ENCODE data around the gene LILRB1. TPM values are rescaled to one million over a fixed set of nuclear protein-coding genes. Genes with fewer than 3 reads are reported as not detected.
"Not testable (repeated sequence)": the region's sequence is repeated elsewhere in the genome, so short reads cannot be mapped to it uniquely, and the experiment has no call there.

The LILRB1 gene
- polyA plus RNA-seq (2011; rRNA removed) (not detected in 2 replicates), polyA minus RNA-seq (2011; rRNA and poly(A)+ RNA removed) (not detected in 2 replicates)

DNA sequence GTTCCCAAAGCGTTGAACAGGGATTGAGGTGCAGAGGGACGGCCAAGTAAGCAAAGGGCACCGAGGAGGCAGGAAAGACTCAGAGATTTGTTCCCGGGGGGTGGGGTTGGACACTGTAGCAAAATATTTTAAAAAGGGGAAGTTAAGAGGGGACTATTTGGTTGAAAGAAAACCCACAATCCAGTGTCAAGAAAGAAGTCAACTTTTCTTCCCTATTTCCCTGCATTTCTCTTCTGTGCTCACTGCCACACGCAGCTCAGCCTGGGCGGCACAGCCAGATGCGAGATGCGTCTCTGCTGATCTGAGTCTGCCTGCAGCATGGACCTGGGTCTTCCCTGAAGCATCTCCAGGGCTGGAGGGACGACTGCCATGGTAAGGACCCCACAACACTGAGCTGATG is at the start of gene LILRB1:
Gene LILRB1, plus strand, starts transcription at position 223 of the 400 bp plus-strand sequence. CDS start 590 bp downstream, outside the sequence.
- POLR2A ChIA-PET; H3K36me3 ChIP-seq (ENCODE audit: control insufficient read depth, insufficient read depth, low read length); DNase-seq (ENCODE audit: low read depth); H3K27me3 ChIP-seq (ENCODE audit: control insufficient read depth, insufficient read depth, low read length); CTCF ChIA-PET; H3K4me3 ChIP-seq (ENCODE audit: low read depth, low read length): not testable (repeated sequence)

DNA sequence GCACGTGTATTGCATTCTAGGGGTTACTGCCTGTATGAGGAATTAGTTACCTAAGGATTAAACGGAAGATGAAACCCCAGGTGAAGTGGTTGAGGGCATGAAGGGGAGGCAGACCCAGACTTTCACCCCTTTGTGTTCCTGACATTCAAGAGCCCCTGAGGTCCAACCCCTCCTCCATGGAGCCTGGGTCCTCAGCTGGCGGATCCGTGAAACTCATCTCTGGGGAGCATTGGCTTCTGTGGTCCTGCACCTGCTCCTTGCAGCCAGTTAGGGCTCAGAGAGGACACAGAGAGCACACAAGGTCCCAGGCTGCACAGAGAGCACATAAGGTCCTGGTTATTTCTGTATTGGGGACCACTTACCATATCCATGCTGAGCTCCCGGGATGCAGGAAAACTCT is 43.9 kb upstream of the LILRB1 start:
- POLR2A ChIA-PET = no interaction called here
- H3K27me3 ChIP-seq (ENCODE audit: control insufficient read depth, insufficient read depth, low read length) = no peaks in the 10 kb centered on the region
- TF ChIP-seq, protein P1, sequence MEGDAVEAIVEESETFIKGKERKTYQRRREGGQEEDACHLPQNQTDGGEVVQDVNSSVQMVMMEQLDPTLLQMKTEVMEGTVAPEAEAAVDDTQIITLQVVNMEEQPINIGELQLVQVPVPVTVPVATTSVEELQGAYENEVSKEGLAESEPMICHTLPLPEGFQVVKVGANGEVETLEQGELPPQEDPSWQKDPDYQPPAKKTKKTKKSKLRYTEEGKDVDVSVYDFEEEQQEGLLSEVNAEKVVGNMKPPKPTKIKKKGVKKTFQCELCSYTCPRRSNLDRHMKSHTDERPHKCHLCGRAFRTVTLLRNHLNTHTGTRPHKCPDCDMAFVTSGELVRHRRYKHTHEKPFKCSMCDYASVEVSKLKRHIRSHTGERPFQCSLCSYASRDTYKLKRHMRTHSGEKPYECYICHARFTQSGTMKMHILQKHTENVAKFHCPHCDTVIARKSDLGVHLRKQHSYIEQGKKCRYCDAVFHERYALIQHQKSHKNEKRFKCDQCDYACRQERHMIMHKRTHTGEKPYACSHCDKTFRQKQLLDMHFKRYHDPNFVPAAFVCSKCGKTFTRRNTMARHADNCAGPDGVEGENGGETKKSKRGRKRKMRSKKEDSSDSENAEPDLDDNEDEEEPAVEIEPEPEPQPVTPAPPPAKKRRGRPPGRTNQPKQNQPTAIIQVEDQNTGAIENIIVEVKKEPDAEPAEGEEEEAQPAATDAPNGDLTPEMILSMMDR (IDR thresholded peaks at IDR 0.05; ENCODE audit: insufficient read depth, low read depth, low read length) = no peak
- no peak overlapping the region for H3K4me3 ChIP-seq (ENCODE audit: low read depth, low read length)
- CTCF ChIA-PET = no interaction called here
- no peak for DNase-seq (ENCODE audit: low read depth)
- H3K36me3 ChIP-seq (ENCODE audit: control insufficient read depth, insufficient read depth, low read length) = no peaks in the 10 kb centered on the region

DNA sequence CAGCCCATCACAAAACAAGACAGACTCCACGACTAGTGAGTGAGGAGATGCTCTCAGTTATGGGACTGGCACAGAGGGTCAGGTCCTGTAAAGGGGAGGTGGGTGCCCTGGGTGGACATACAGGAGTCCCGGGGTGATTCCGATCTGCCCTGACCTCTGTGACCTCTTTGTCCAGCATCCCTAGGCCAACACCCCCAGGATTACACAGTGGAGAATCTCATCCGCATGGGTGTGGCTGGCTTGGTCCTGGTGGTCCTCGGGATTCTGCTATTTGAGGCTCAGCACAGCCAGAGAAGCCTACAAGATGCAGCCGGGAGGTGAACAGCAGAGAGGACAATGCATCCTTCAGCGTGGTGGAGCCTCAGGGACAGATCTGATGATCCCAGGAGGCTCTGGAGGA is 43.3 kb upstream of the LILRB1 start:
- CTCF ChIA-PET = no interaction called here
- TF ChIP-seq, protein P1 (IDR thresholded peaks at IDR 0.05; ENCODE audit: insufficient read depth, low read depth, low read length) = no peak

DNA sequence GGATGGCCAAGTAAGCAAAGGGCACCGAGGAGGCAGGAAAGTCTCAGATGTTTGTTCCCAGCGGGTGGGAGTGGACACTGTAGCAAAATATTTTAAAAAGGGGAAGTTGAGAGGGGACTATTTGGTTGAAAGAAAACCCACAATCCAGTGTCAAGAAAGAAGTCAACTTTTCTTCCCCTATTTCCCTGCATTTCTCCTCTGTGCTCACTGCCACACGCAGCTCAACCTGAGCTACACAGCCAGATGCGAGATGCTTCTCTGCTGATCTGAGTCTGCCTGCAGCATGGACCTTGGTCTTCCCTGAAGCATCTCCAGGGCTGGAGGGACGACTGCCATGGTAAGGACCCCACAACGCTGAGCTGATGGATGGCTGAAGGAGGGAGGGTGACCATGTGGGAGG is 36.8 kb upstream of the LILRB1 start, which contains the start of gene LILRA1:
Gene LILRA1, plus strand, starts transcription at position 188 of the 400 bp plus-strand sequence. CDS start 613 bp downstream, outside the sequence.
- CTCF ChIA-PET; H3K4me3 ChIP-seq (ENCODE audit: low read depth, low read length); POLR2A ChIA-PET; H3K36me3 ChIP-seq (ENCODE audit: control insufficient read depth, insufficient read depth, low read length); DNase-seq (ENCODE audit: low read depth); H3K27me3 ChIP-seq (ENCODE audit: control insufficient read depth, insufficient read depth, low read length): not testable (repeated sequence)

More for the DNA sequence above, 43.3 kb upstream of the LILRB1 start:
- no peaks in the 10 kb centered on the region for H3K27me3 ChIP-seq (ENCODE audit: control insufficient read depth, insufficient read depth, low read length)
- DNase-seq (ENCODE audit: low read depth) = no peak
- H3K4me3 ChIP-seq (ENCODE audit: low read depth, low read length) = no peak overlapping the region
- POLR2A ChIA-PET = no interaction called here
- H3K36me3 ChIP-seq (ENCODE audit: control insufficient read depth, insufficient read depth, low read length) = no peaks in the 10 kb centered on the region

DNA sequence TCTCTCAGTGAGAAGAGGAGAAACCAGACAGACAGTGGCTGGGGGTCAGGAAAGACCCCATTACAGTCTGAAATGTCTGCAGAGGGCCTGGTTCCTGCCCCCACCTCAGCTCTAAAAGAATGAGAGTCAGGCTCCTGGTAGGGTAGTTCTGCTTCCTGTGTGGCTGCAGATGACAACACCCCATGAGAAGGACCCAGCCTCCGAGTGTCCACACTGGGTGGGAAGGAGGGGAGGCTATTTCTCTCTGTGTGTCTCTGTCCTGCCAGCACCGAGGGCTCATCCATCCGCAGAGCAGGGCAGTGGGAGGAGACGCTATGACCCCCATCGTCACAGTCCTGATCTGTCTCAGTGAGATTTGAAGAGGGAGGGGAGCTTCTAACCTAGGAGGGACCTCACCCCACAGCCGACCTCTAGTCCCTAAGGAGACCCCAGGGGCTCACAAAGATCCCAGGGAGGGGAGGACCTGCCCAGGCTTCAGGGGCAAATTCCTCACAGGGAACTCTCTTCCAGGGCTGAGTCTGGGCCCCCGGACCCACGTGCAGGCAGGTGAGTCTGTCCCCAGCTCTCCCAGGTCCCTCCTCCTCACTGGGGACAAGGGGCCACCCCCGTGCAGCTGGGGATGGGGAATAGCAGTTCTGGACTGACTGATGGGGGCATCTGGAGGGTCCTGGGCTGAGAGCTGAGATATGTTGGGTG is 36.2 kb upstream of the LILRB1 start:
- H3K4me3 ChIP-seq (ENCODE audit: low read depth, low read length); H3K36me3 ChIP-seq (ENCODE audit: control insufficient read depth, insufficient read depth, low read length); DNase-seq (ENCODE audit: low read depth); POLR2A ChIA-PET; CTCF ChIA-PET; H3K27me3 ChIP-seq (ENCODE audit: control insufficient read depth, insufficient read depth, low read length): not testable (repeated sequence)

DNA sequence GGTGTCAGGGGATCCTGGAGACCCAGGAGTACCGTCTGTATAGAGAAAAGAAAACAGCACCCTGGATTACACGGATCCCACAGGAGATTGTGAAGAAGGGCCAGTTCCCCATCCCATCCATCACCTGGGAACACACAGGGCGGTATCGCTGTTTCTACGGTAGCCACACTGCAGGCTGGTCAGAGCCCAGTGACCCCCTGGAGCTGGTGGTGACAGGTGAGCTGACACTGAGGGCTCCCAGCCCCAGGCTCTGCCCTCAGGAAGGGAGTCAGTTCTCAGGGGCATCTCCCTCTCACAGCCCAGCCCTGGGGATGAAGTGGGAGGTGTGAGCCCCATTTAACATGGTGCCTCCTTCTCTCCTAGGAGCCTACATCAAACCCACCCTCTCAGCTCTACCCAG is 35.5 kb upstream of the LILRB1 start:
- H3K36me3 ChIP-seq (ENCODE audit: control insufficient read depth, insufficient read depth, low read length) = no peaks in the 10 kb centered on the region
- ChIA-PET POLR2A (no interaction called here), CTCF (no interaction called here)
- no peak overlapping the region for H3K4me3 ChIP-seq (ENCODE audit: low read depth, low read length)
- no peak for DNase-seq (ENCODE audit: low read depth)
- H3K27me3 ChIP-seq (ENCODE audit: control insufficient read depth, insufficient read depth, low read length) = no peaks in the 10 kb centered on the region
- TF ChIP-seq, protein P1 (IDR thresholded peaks at IDR 0.05; ENCODE audit: insufficient read depth, low read depth, low read length) = no peak

DNA sequence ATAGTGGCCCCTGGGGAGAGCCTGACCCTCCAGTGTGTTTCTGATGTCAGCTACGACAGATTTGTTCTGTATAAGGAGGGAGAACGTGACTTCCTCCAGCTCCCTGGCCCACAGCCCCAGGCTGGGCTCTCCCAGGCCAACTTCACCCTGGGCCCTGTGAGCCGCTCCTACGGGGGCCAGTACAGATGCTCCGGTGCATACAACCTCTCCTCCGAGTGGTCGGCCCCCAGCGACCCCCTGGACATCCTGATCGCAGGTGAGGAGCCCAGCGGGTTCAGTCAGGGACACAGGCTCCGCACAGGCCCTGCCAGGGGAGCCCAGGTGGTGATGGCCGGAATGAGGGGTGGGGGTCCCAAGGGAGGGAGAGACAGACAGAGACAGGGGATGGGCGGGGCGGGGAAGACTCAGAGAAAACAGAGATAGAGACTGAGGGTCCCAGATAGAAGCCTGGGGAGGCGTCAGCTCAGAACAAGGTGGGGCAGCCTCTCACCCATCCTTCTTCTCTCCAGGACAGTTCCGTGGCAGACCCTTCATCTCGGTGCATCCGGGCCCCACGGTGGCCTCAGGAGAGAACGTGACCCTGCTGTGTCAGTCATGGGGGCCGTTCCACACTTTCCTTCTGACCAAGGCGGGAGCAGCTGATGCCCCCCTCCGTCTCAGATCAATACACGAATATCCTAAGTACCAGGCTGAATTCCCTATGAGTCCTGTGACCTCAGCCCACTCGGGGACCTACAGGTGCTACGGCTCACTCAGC is 34.4 kb upstream of the LILRB1 start:
- DNase-seq (ENCODE audit: low read depth); POLR2A ChIA-PET; H3K36me3 ChIP-seq (ENCODE audit: control insufficient read depth, insufficient read depth, low read length); H3K4me3 ChIP-seq (ENCODE audit: low read depth, low read length); CTCF ChIA-PET; H3K27me3 ChIP-seq (ENCODE audit: control insufficient read depth, insufficient read depth, low read length): not testable (repeated sequence)
